H9 (cell line): ENCODE measurements around the gene QSOX2. TPM values are rescaled to one million over a fixed set of nuclear protein-coding genes. Genes with fewer than 3 reads are reported as not detected.

ENCODE experiments used
- DNase-seq: peaks from one replicate; pipeline ENCODE4 v3.0.0-alpha.2; 2017
- H2AFZ ChIP-seq: one replicate; pipeline ENCODE4 v1.6.1; 2013; ENCODE audit warnings: mild to moderate bottlenecking, low read length, control low read depth, moderate library complexity
- H2AK5ac ChIP-seq: 2 replicates; pipeline ENCODE4 v1.6.1; 2013; ENCODE audit warnings: low read length, control low read depth, mixed read lengths; ENCODE audit not compliant: insufficient read length
- H2BK120ac ChIP-seq: one replicate; pipeline ENCODE4 v1.6.1; 2013; ENCODE audit warnings: low read depth, mild to moderate bottlenecking, low read length, control low read depth, inconsistent platforms; ENCODE audit not compliant: poor library complexity, severe bottlenecking
- H2BK12ac ChIP-seq: 2 replicates; pipeline ENCODE4 v1.6.1; 2013; ENCODE audit warnings: low read length, control low read depth, mixed read lengths, low read depth; ENCODE audit not compliant: insufficient read length
- H2BK15ac ChIP-seq: 2 replicates; pipeline ENCODE4 v1.6.1; 2013; ENCODE audit warnings: low read depth, low read length, control low read depth
- H2BK20ac ChIP-seq: one replicate; pipeline ENCODE4 v1.6.1; 2013; ENCODE audit warnings: low read depth, mild to moderate bottlenecking, low read length, control low read depth, inconsistent platforms; ENCODE audit not compliant: poor library complexity, severe bottlenecking
- H2BK5ac ChIP-seq: 2 replicates; pipeline ENCODE4 v1.6.1; 2013; ENCODE audit warnings: low read length, control low read depth, mixed read lengths; ENCODE audit not compliant: insufficient read length
- H3K14ac ChIP-seq: 2 replicates; pipeline ENCODE4 v1.6.1; 2013; ENCODE audit warnings: low read length, control low read depth; ENCODE audit not compliant: insufficient read depth
- H3K18ac ChIP-seq: 2 replicates; pipeline ENCODE4 v1.6.1; 2013; ENCODE audit warnings: low read depth, mild to moderate bottlenecking, mixed read lengths, low read length, control low read depth; ENCODE audit not compliant: insufficient read length
- H3K23ac ChIP-seq: 2 replicates; pipeline ENCODE4 v1.6.1; 2013; ENCODE audit warnings: low read length, control low read depth, mixed read lengths, low read depth; ENCODE audit not compliant: insufficient read length
- H3K23me2 ChIP-seq: 2 replicates; pipeline ENCODE4 v1.6.1; 2013; ENCODE audit warnings: low read depth, mild to moderate bottlenecking, mixed read lengths, low read length, control low read depth; ENCODE audit not compliant: insufficient read length, poor library complexity, severe bottlenecking
- H3K27ac ChIP-seq: 2 replicates; pipeline ENCODE4 v1.5.1; 2013; ENCODE audit warnings: low read length, control low read depth, mixed read lengths, low read depth; ENCODE audit not compliant: insufficient read length
- H3K27me3 ChIP-seq: 2 replicates; pipeline ENCODE4 v1.6.1; 2013; ENCODE audit warnings: low read length, control low read depth, inconsistent platforms; ENCODE audit not compliant: insufficient read depth
- H3K4ac ChIP-seq: 2 replicates; pipeline ENCODE4 v1.6.1; 2013; ENCODE audit warnings: low read depth, mild to moderate bottlenecking, control low read depth, inconsistent platforms, low read length, moderate library complexity
- H3K4me1 ChIP-seq: 2 replicates; pipeline ENCODE4 v1.6.1; 2013; ENCODE audit warnings: low read length, control low read depth, inconsistent platforms; ENCODE audit not compliant: insufficient read depth
- H3K4me2 ChIP-seq: 2 replicates; pipeline ENCODE4 v1.6.1; 2013; ENCODE audit warnings: low read length, control low read depth, mixed read lengths; ENCODE audit not compliant: insufficient read length, insufficient read depth
- H3K56ac ChIP-seq: 2 replicates; pipeline ENCODE4 v1.6.1; 2013; ENCODE audit warnings: low read depth, mild to moderate bottlenecking, mixed read lengths, low read length, control low read depth; ENCODE audit not compliant: insufficient read length
- H3K79me1 ChIP-seq: 2 replicates; pipeline ENCODE4 v1.6.1; 2013; ENCODE audit warnings: low read depth, mild to moderate bottlenecking, moderate library complexity, low read length, control low read depth, inconsistent platforms; ENCODE audit not compliant: insufficient read depth, poor library complexity, severe bottlenecking
- H3K79me2 ChIP-seq: 2 replicates; pipeline ENCODE4 v1.6.1; 2013; ENCODE audit warnings: low read length, control low read depth, inconsistent platforms; ENCODE audit not compliant: insufficient read depth
- H3K9ac ChIP-seq: 2 replicates; pipeline ENCODE4 v1.6.1; 2013; ENCODE audit warnings: low read length, control low read depth, mixed read lengths; ENCODE audit not compliant: insufficient read length; ENCODE audit errors: extremely low read depth
- H3K9me3 ChIP-seq: one replicate; pipeline ENCODE4 v1.6.1; 2013; ENCODE audit warnings: low read depth, low read length, inconsistent platforms; ENCODE audit not compliant: control insufficient read depth
- H3T11ph ChIP-seq: one replicate; pipeline ENCODE4 v1.6.1; 2013; ENCODE audit warnings: mild to moderate bottlenecking, low read length, control low read depth, inconsistent platforms
- H4K20me1 ChIP-seq: one replicate; pipeline ENCODE4 v1.6.1; 2013; ENCODE audit not compliant: control insufficient read depth, insufficient read length, insufficient read depth
- H4K5ac ChIP-seq: 2 replicates; pipeline ENCODE4 v1.6.1; 2013; ENCODE audit warnings: low read depth, mild to moderate bottlenecking, mixed read lengths, low read length, control low read depth; ENCODE audit not compliant: insufficient read length
- H4K8ac ChIP-seq: replicated peaks from 2 replicates; pipeline ENCODE4 v1.6.1; 2013; ENCODE audit warnings: low read length, control low read depth, mixed read lengths, low read depth; ENCODE audit not compliant: insufficient read length
- H4K91ac ChIP-seq: 2 replicates; pipeline ENCODE4 v1.6.1; 2013; ENCODE audit warnings: low read depth, mild to moderate bottlenecking, moderate library complexity, mixed read lengths, low read length, control low read depth; ENCODE audit not compliant: insufficient read length
- H3K27ac Mint-ChIP-seq, 3 experiments: 2 replicates in 2 of 3; 3 replicates in 1 of 3; pipeline ENCODE4 v1.8.0; 2020 to 2021; ENCODE audit warnings: mixed read lengths in 3 of 3, mild to moderate bottlenecking in 1 of 3, moderate library complexity in 1 of 3
- H3K27me3 Mint-ChIP-seq: 2 replicates; pipeline ENCODE4 v1.8.0; 2021; ENCODE audit warnings: low read depth, mild to moderate bottlenecking, moderate library complexity, mixed read lengths
- H3K36me3 Mint-ChIP-seq, 3 experiments: 2 replicates in 2 of 3; 3 replicates in 1 of 3; pipeline ENCODE4 v1.8.0; 2020 to 2021; ENCODE audit warnings: low read depth in 3 of 3, mixed read lengths in 3 of 3; ENCODE audit not compliant: insufficient read depth in 1 of 3
- H3K4me1 Mint-ChIP-seq, 2 experiments: 2 replicates each; pipeline ENCODE4 v1.8.0; 2020; ENCODE audit warnings: mixed read lengths in 2 of 2
- H3K4me3 Mint-ChIP-seq, 2 experiments: 2 replicates in 1 of 2; 3 replicates in 1 of 2; pipeline ENCODE4 v1.8.0; 2020 to 2021; ENCODE audit warnings: mild to moderate bottlenecking in 2 of 2, mixed read lengths in 2 of 2, moderate library complexity in 1 of 2
- H3K9me3 Mint-ChIP-seq, 2 experiments: 2 replicates in 1 of 2; 3 replicates in 1 of 2; pipeline ENCODE4 v1.8.0; 2020; ENCODE audit warnings: mild to moderate bottlenecking in 2 of 2, mixed read lengths in 2 of 2, moderate library complexity in 1 of 2
- CTCF ChIP-seq: fragments of 200-600 bp; sonication (generic); conservative IDR thresholded peaks from 3 replicates; pipeline ENCODE4 v1.8.0; 2021; ENCODE audit warnings: antibody characterized with exemption, mild to moderate bottlenecking
- WGBS: extraction: QIAGEN DNeasy Blood & Tissue Kit; methylation state at CpG from one replicate; pipeline ENCODE4 v1.1.7; 2013; ENCODE audit warnings: missing lambda C conversion rate, low lambda C conversion rate, mixed read lengths; ENCODE audit not compliant: insufficient read length; ENCODE audit errors: extremely low coverage; 5-methylcytosine and 5-hydroxymethylcytosine counted together
- total RNA-seq: library from RNA; stranded (reverse); gene quantifications from 2 replicates; pipeline ENCODE4 v1.2.1, GENCODE V29; 2021

Gene QSOX2
- total RNA-seq, 1 experiment from 2014 or later: 25.8 TPM

DNA sequence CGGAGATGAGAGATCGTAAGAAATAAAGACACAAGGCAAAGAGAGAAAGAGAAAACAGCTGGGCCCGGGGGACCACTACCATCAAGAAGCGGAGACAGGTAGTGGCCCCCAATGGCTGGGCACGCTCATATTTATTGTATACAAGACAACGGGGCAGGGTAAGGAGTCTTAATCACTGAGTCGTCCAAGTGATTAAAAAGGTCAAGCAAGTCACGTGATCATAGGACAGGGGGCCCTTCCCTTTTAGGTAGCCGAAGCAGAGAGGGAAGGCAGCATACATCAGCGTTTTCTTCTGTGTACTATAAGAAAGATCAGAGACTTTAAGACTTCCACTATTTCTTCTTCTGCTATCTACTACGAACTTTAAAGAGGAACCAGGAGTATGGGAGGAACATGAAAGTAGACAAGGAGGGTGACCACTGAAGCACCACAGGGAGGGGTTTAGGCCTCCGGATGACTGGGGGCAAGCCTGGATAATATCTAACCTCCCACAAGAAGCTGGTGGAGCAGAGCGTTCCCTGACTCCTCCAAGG lies 24.6 kb upstream of the QSOX2 start:
- Histone ChIP-seq H3K4me2 (no peak overlapping the region), H2BK12ac (no peak overlapping the region), H2BK15ac (no peak overlapping the region), H3K27me3 (no peaks in the 10 kb centered on the region), H3K79me2 (no peaks in the 10 kb centered on the region), H2BK120ac (no peak overlapping the region), H2BK5ac (no peak overlapping the region), H3K23ac (no peak overlapping the region), H3K27ac (no peak overlapping the region), H4K5ac (no peak overlapping the region), H4K91ac (no peak overlapping the region), H3K4ac (no peak overlapping the region), H4K20me1 (no peaks in the 10 kb centered on the region), H2AK5ac (no peak overlapping the region), H3K4me1 (no peaks in the 10 kb centered on the region), H2BK20ac (no peak overlapping the region), H3K14ac (no peak overlapping the region), H3K56ac (no peak overlapping the region), H2AFZ (no peak overlapping the region), H3K9me3 (no peaks in the 10 kb centered on the region), H3K18ac (no peak overlapping the region), H3K23me2 (peaks cover 5% of the 10 kb centered on the region), H4K8ac (no peak overlapping the region), H3K9ac (no peak overlapping the region), H3K79me1 (no peaks in the 10 kb centered on the region), H3T11ph (no peak overlapping the region)
- H3K27ac Mint-ChIP-seq: no peak overlapping the region
- no peaks in the 10 kb centered on the region for H3K36me3 Mint-ChIP-seq
- H3K9me3 Mint-ChIP-seq: no peaks in the 10 kb centered on the region
- H3K27me3 Mint-ChIP-seq: peaks cover 13% of the 10 kb centered on the region
- peaks cover 14 to 30% of the 10 kb centered on the region in 2 experiments for H3K4me1 Mint-ChIP-seq
- no CpG with 5 or more reads among the region's 13 CpGs for WGBS
- DNase-seq: no peak
- TF ChIP-seq CTCF: no peak
- H3K4me3 Mint-ChIP-seq: no peak overlapping the region
